Tibial nerve (tissue), 3 donors: ENCODE results near the gene CMIP.

Source experiments
- POLR2A ChIP-seq, 2 donors: fragments of 450-650 bp; IDR thresholded peaks; one replicate each; pipeline ENCODE4 v1.6.1; 2017; ENCODE audit warnings: antibody characterized with exemption in 2 of 2, mild to moderate bottlenecking in 2 of 2, moderate library complexity in 2 of 2
- TF ChIP-seq, protein P1 (sequence below), 5 experiments: fragments of 200-600 bp in 3 of 5; fragments of 450-650 bp in 2 of 5; sonication (generic) in 3 of 5; IDR thresholded peaks; one replicate each; pipeline ENCODE4 v1.5.1; 2016 to 2019; ENCODE audit warnings: antibody characterized with exemption in 5 of 5, mild to moderate bottlenecking in 3 of 5, moderate library complexity in 2 of 5

DNA sequence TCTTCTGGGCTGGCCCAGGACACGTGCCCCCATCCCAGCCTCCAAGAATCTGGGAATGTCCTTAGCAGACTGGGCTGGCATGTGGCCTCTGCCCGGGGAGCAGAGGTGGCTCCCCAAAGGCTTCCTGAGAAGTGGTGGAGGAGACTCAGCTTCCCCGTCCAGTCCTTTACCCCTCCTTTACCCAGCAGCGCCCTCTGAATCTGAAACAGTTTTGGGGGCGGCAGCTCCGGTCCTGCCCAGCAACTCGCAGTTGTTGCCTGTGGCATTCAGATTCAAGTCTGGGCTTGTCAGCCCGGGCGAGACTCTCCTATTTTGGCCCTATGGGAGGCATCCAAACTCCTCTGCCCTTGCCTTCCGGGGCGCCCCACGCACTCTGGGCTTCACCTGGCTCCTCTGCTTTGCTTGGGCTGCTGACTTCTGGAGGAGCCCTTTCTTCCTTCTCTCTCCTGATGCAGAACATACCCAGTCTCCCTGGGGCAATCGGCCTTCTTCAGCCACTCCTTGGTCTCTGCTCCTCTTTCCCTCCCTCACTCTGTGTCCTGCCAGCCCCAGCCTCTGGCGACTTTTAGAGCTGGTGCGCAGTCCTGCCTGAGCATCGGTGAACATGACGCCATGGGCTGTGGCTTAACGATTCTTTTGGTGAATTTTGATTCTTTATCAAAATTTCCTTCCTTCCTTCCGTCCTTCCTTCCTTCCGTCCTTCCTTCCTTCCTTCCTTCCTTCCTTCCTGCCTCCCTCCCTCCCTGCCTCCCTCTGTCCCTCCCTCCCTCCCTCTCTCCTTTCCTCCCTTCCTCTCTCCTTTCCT lies 55.2 kb downstream of the CMIP start:
- TF ChIP-seq, protein P1, sequence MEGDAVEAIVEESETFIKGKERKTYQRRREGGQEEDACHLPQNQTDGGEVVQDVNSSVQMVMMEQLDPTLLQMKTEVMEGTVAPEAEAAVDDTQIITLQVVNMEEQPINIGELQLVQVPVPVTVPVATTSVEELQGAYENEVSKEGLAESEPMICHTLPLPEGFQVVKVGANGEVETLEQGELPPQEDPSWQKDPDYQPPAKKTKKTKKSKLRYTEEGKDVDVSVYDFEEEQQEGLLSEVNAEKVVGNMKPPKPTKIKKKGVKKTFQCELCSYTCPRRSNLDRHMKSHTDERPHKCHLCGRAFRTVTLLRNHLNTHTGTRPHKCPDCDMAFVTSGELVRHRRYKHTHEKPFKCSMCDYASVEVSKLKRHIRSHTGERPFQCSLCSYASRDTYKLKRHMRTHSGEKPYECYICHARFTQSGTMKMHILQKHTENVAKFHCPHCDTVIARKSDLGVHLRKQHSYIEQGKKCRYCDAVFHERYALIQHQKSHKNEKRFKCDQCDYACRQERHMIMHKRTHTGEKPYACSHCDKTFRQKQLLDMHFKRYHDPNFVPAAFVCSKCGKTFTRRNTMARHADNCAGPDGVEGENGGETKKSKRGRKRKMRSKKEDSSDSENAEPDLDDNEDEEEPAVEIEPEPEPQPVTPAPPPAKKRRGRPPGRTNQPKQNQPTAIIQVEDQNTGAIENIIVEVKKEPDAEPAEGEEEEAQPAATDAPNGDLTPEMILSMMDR (IDR thresholded peaks at IDR 0.05), result no peak
- TF ChIP-seq POLR2A (IDR thresholded peaks at IDR 0.05), result no peak
